WI38 (cell line): ENCODE measurements around the gene RAB11FIP4.

ENCODE experiments used
- H3K4me3 ChIP-seq: 2 replicates; pipeline ENCODE4 v1.5.1; 2011; ENCODE audit warnings: low read depth, mild to moderate bottlenecking, control low read depth, low read length
- CTCF ChIP-seq: IDR thresholded peaks from 2 replicates; pipeline ENCODE4 v1.5.1; 2012; ENCODE audit warnings: low read depth, mild to moderate bottlenecking, control low read depth, low read length

RAB11FIP4 gene

GRCh38 chr17:31393749-31394146 is 2.3 kb downstream of the RAB11FIP4 start:
- no peak overlapping the region for H3K4me3 ChIP-seq
- TF ChIP-seq CTCF, result no peak

GRCh38 chr17:31394544-31394943 is 3.1 kb downstream of the RAB11FIP4 start:
- TF ChIP-seq CTCF, result no peak

GRCh38 chr17:31397256-31397939 is 5.9 kb downstream of the RAB11FIP4 start:
- no peak overlapping the region for H3K4me3 ChIP-seq
- no peak for TF ChIP-seq CTCF

More at GRCh38 chr17:31394544-31394943, 3.1 kb downstream of the RAB11FIP4 start:
- H3K4me3 ChIP-seq, result no peak overlapping the region

- H3K4me3 ChIP-seq, result no peak overlapping the region
- no peak for TF ChIP-seq CTCF
Observed at GRCh38 chr17:31398381-31399311, 7.2 kb downstream of the RAB11FIP4 start.

- no peak overlapping the region for H3K4me3 ChIP-seq
- no peak for TF ChIP-seq CTCF
Observed at GRCh38 chr17:31400481-31400950, 9.0 kb downstream of the RAB11FIP4 start.

- no peak for TF ChIP-seq CTCF
- no peak overlapping the region for H3K4me3 ChIP-seq
Observed at GRCh38 chr17:31401456-31402254, 10.2 kb downstream of the RAB11FIP4 start.
